ENCODE measurements around the gene FAM43A.

- TF ChIP-seq ATF3 (IDR thresholded peaks at IDR 0.05): no peak
- no peak for TF ChIP-seq ATF3 (CRISPR knock-in tag; conservative IDR thresholded peaks at IDR 0.05)
- TF ChIP-seq OTX1 (CRISPR knock-in tag; IDR thresholded peaks at IDR 0.05): no peak
- TF ChIP-seq SRSF9 (IDR thresholded peaks at IDR 0.05; ENCODE audit: borderline replicate concordance, low read depth, low read length): no peak
- TF ChIP-seq GABPB2 (CRISPR knock-in tag; conservative IDR thresholded peaks at IDR 0.05): no peak
- TF ChIP-seq SIX5 (IDR thresholded peaks at IDR 0.05; ENCODE audit: borderline replicate concordance in 1 of 2, insufficient read depth in 1 of 2, low read depth in 1 of 2, low read length in 2 of 2): no peak
- TF ChIP-seq RFX5 (IDR thresholded peaks at IDR 0.05; ENCODE audit: low read depth, low read length): no peak
- TF ChIP-seq BRD9 (IDR thresholded peaks at IDR 0.05; ENCODE audit: low read depth, partially characterized antibody): no peak
- TF ChIP-seq SRSF7 (optimal IDR thresholded peaks at IDR 0.05; ENCODE audit: low read depth, low read length): no peak
- no peak for TF ChIP-seq MXD1 (CRISPR knock-in tag; IDR thresholded peaks at IDR 0.05; ENCODE audit: borderline replicate concordance, poor library complexity, severe bottlenecking)
- TF ChIP-seq CTCF (IDR thresholded peaks at IDR 0.05 in 2 of 3, conservative IDR thresholded peaks at IDR 0.05 in 1 of 3; ENCODE audit: insufficient read depth in 2 of 3, low read depth in 1 of 3, low read length in 3 of 3): no peak
- TF ChIP-seq RNF2 (IDR thresholded peaks at IDR 0.05): no peak
- no peak for TF ChIP-seq GATAD2A (IDR thresholded peaks at IDR 0.05)
Observed at GRCh38 chr3:194711913-194712312, 26.2 kb downstream of the FAM43A start.

Data from K562 (cell line).